NCI-H82 treated with DMSO at 0.1 percent for 48 hours (cell line): ENCODE measurements around the gene IRX3.

ENCODE experiments used
- DNase-seq: peaks from one replicate; lab custom pipeline; 2025; ENCODE audit not compliant: unreplicated experiment; lab: John Stamatoyannopoulos, UW

The IRX3 gene

DNA sequence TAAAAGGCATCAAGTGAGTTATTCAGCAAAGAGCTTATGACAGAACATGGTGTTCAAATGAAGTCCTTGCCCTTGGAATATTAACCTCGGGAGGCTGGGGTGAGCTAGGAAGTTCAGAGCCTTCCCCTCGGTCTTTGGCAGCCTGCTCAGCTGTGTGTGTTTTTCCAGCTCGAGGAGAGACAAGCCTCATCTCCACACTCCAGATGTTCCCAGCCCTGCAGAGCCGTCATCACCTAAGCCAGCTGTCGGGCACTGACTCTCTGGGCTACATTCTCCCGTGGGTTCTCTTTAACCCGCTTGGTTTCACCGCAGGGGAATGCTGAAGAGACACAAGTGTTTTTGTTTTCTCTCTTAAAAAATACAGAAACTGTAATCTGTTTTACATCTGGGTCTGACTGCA is 47.1 kb downstream of the IRX3 start:
- DNase-seq, result no peak

DNA sequence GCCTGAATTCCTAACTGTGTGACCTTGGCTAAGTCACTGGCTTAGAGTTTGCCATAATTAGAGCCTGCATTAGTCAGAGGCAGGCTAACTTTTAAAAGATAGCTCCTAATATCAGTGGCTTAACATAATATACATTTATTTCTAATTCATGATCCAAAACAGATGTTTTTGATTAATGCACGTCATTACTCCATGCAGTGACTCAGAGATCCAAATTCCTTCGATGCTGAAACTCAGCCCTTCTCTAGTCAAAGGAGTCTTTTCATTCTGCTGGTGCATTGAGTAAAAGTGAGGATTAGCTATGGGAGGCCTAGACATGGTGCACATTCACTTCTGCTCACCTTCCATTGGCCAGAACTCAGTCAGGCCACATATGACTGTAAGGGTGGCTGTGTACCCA is 49.8 kb downstream of the IRX3 start:
- DNase-seq, result no peak

DNA sequence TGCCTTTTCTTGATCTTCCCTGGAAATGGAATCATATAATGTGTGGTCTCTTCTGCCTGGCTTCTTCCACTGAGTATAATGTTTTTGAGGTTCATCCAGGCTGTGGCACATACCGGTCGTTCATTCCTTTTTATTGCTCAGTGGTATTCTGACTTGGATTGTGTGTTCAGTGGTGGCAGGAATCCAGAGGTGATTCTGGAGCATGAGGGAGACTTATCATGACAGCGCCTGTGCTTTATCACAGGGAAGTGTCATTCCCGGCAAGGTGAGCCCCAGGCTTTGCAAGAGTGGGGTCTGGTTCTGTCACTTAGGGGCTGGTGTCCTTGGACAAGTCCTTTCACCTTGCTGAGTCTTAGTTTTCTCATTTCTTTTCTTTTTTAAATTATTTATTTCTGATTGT is 53.0 kb downstream of the IRX3 start:
- DNase-seq, result no peak
